ENCODE data around the gene CST3. TPM values are rescaled to one million over a fixed set of nuclear protein-coding genes. Genes with fewer than 3 reads are reported as not detected.
"Not testable (repeated sequence)": the region's sequence is repeated elsewhere in the genome, so short reads cannot be mapped to it uniquely, and the experiment has no call there.

CST3 gene
- total RNA-seq, 1 donor from 2014 or later = 2.5 TPM

- intact Hi-C loops (cut with micrococcal nuclease) = no loop called here
Measured at GRCh38 chr20:23662276-23662870, 24.6 kb upstream of the CST3 start.

GRCh38 chr20:23661002-23661429 is 23.3 kb upstream of the CST3 start:
- intact Hi-C loops (cut with micrococcal nuclease) = no loop called here

- intact Hi-C loops (cut with micrococcal nuclease) = no loop called here
Measured at GRCh38 chr20:23659989-23660837, 22.5 kb upstream of the CST3 start.

- intact Hi-C loops (cut with micrococcal nuclease) = not testable (repeated sequence)
Measured at GRCh38 chr20:23659610-23659988, 21.8 kb upstream of the CST3 start.

- intact Hi-C loops (cut with micrococcal nuclease) = no loop called here
Measured at GRCh38 chr20:23658989-23659609, 21.3 kb upstream of the CST3 start.

- intact Hi-C loops (cut with micrococcal nuclease) = no loop called here
Measured at GRCh38 chr20:23658336-23658735, 20.6 kb upstream of the CST3 start.

- intact Hi-C loops (cut with micrococcal nuclease) = no loop called here
Measured at GRCh38 chr20:23657202-23657601, 19.4 kb upstream of the CST3 start.

DNA sequence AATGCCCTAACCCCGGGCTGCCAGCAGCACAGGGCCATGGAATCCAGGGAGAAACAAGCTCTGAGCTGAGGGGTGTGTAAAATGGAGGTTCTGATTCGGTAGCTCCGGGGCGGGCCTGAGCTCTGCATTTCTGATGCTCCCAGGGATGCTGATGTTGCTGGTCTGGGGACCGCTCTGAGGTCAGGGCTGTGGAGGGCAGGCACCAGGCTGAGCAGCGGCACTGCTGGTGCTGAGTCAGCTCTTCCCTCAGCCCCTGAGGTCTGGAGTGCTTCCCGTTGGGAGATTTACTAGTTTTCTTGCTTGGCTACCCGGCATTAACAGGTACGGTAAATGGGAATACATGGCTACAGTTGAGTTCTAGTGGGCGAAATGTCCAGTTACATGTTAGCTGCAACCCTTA is 18.6 kb upstream of the CST3 start:
- intact Hi-C loops (cut with micrococcal nuclease) = no loop called here

GRCh38 chr20:23655491-23656211 is 17.9 kb upstream of the CST3 start:
- intact Hi-C loops (cut with micrococcal nuclease) = no loop called here

DNA sequence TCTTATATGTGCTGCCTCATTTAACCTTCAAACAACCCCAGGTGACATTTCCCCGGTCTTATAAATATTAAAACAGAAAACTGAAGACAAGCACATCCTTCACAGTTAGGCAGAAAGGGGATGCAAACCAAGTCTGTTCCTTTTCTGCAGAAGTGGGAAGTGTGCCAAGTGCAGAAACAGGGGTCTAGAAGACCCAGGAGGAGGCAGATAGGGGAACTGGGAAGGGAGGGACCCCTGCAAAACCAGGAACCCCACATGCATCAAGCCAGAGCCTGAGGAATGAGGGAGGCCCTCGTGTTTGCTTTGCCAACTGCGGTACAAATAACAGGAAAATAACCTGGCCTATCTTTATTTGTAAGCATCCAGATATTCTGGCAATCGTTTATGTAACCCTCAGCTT is 17.0 kb upstream of the CST3 start:
- intact Hi-C loops (cut with micrococcal nuclease) = no loop called here

DNA sequence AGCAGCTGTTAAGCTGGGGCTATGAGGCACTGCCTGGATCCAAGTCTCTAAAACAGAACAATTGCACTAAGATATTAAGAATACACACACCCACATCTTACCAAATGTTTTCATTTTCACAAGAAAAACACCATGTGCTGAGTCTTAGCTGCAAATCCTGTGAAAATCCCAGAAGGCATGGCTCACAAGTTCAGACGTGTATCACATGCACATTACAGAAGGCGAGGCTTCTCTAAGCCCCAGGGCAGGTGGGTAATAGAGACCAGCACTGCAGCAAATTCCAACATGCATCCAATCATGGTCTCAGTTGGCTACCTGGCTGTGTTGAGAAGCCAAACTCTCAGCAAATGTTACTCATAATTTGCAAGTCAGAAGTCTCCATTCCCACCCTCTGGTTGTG is 16.2 kb upstream of the CST3 start:
- intact Hi-C loops (cut with micrococcal nuclease) = no loop called here

DNA sequence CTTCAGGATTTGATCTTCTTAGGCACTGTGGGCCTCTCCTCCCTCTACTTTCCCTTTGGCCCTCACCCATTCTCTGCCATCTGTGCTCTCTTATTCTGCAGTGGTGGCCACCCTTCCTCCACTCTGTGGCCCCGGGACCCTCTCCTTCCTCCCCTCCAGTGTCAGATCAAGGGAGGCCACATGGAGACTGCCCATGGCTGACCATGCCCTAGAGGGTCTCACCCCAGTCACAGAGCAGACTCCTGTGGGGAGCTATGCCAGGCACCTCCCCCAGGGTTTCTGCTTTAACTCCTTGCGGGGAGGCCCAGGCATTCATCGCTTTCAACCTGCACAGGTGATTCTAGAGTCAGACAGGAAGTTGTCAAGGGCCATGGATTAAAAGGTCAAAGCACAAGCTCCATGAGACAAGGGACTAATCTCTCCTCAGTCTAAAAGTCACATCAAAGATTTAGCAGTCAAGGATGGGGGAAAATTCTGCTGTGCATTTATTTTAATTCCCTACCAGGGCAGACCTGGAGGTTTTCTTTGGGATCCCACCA is 15.7 kb upstream of the CST3 start:
- intact Hi-C loops (cut with micrococcal nuclease) = no loop called here

DNA sequence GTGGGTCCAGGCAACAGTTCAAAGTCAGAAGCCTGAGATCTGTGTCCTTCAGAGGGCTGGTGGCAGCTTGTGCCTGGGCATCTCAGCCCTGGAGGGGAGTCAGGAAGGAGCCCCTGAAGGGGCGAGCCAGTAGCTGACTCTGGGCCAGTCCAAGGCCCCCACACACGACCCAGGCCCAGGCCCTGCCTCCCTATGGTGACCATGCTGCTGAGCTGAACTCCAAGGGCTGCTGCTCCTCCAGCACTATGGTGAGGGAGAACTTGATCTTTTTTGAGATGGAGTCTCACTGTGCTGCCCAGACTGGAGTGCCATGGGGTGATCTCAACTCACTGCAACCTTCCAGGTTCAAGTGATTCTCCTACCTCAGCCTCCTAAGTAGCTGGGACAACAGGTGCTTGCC is 15.2 kb upstream of the CST3 start:
- intact Hi-C loops (cut with micrococcal nuclease) = no loop called here

GRCh38 chr20:23652371-23652770 is 14.6 kb upstream of the CST3 start:
- intact Hi-C loops (cut with micrococcal nuclease) = no loop called here

DNA sequence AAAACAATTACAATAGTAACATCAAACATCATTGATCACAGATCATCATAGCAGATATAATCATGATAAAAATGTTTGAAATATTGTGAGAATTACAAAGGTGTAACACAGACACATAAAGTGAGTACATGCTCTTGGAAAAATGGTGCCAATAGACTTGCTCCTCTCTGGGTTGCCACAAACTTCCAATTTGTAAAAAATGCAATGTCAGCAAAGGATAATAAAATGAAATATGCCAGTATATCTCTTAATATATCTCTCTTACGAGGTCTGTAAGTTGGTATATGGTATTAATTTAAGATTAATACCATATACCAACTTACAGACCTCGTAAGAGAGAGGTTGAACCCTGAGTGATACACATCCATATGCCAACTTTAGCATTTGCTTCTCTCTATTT is 13.4 kb upstream of the CST3 start:
- intact Hi-C loops (cut with micrococcal nuclease) = no loop called here

DNA sequence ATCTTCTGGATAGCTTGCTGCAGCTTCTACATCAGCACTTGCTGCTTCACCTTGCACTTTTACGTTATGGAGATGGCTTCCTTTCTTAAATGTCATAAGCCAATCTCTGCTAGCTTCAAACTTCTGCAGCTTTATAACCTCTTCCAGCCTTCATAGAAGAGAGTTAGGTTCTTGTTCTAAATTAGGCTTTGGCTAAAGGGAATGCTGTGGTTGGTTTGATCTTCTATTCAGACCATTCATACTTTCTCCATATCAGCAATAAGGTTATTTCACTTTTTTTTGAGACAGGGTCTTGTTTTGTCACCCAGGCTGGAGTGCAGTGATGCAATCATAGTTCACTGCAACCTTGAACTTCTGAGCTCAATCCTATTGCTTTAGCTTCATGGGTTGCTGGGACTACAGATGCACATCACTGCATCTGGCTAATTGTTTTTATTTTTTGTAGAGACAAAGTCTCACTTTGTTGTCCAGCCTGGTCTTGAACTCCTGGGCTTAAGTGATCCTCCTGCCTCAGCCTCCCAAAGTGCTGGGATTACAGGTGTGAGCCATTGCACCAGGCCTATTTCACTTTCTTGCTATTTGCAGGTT is 12.2 kb upstream of the CST3 start:
- intact Hi-C loops (cut with micrococcal nuclease) = no loop called here

DNA sequence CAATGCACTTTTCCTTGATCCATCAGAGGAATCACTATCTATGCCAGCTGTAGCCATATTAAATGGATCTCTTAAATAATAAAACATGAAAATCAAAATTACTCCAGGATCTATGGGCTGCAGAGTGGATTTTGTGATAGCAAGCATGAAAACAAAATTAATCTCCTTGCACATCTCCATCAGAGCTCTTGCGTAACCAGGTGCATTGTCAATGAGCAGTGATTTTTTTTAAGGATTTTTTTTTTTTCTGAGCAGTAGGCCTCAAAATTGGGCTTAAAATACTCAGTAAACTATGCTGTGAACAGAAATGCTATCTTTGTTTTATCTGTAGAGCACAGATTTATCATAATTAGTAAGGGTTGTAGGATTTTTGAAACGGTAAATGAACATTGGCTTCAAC is 11.5 kb upstream of the CST3 start:
- intact Hi-C loops (cut with micrococcal nuclease) = no loop called here

DNA sequence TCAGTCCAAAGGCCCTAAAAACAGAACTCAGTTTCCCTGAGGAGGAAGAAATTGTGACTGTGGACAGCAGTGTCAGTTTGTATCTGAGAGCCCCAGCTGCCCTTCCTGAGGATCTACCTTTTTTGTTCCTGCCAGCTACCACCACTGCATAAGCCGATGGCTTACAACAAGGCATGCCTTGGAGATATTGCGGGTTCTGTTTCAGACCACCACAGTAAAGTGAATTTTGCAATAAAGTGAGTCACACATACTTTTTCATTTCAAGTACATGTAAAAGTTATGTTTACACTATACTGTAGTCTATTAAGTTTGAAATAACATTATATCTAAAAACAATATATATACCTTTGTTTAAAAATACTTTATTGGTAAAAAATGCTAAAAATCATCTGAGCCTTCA is 9.6 kb upstream of the CST3 start:
- intact Hi-C loops (cut with micrococcal nuclease) = no loop called here

DNA sequence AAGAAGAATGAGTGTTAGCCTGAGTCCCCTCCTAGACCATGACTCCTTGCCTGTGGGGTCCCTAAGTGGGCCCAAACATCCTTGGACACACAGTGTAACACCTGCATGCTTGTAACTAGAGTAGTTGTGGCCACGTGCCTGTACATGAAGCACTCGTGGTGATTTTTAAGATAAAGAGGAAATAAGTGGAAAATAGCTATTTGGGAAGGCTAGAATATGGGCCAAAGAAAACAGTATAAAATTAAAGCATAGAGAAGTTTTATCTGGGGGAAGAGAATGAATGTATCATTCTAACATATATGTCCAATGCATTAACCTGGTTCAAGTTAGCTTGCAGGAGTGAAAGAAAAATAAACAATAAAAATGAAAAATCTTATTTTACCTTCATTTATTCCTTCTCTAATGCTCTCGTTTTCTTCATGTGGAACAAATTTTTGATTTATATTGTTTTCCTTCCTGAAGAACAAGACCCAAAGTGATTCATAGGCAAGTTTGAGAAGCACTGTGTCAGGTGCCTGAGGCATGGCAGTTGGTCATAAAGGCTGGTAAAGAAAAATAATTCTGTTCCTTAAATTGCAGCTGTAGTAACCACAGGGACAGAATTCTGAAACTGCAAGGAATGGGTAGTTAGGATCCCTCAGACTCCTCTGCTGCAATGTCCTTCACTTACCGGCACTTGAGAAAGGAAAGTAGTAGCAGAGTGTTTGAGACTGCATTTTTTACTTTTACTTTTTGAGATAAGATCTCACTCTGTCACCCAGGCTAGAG is 8.5 kb upstream of the CST3 start:
- intact Hi-C loops (cut with micrococcal nuclease) = no loop called here

GRCh38 chr20:23645575-23645974 is 7.8 kb upstream of the CST3 start:
- intact Hi-C loops (cut with micrococcal nuclease) = no loop called here

DNA sequence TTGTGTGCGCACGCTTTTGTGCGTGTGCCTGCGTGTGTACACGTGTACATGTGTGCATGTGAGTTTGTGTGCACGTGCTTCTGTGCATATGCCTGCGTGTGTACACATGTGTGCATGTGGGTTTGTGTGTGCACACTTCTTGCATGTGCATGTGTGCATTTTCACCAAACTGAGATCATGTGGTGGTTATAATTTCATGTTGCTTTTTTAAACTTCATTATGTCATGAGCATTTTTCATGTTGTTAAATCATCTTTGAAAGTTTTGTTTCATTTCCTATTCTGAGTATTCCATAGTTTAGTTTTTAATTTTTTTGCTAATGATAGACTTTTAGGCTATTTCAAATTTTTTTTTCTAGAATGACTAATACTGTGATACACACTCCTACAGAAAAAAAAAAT is 6.4 kb upstream of the CST3 start:
- intact Hi-C loops (cut with micrococcal nuclease) = no loop called here

Data from T-helper 2 cell treated with Interferon-gamma antibody and Interleukin-4, amounts not matched to agents 100 ng/mL and 5 ng/mL, for 36 hours (primary cell).